ENCODE measurements around the gene KIF6.
"Not testable (repeated sequence)": the region's sequence is repeated elsewhere in the genome, so short reads cannot be mapped to it uniquely, and the experiment has no call there.

KIF6 gene

DNA sequence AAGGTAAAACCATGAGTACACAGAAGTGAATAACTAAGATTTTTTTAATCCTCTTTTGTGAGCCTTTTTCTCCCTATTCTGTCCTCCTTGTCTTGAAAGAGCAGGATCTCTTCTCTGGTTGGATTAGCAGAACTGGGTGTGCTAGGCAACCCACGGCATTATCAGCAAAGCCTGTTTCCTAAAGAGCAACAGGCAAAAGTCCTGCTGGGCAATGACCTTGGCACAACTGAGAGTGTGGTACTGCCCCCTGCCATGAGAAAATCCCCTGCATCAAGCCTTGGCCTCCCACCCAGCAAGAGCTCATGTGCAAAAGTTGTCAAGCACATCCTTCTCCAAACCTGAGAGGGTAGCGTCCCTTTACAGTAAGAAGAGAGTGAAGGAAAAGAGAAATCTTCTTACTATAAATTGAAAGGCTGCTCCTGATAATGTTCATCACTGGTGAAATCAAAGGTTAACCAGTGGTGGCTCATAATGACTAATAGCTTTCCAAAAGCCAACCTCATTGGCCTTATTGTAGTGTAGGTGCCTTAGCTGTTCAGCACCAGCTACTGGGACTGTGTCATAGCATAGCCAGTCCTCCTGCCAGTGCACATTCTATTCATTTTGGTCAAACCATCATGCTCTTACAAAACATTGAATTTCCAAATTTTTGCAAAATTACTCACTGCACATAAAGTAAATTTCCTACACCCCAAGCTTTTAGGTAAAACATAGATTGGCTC, 17.1 kb downstream of the KIF6 start:
- no peak for DNase-seq (ENCODE audit: low spot score)

DNA sequence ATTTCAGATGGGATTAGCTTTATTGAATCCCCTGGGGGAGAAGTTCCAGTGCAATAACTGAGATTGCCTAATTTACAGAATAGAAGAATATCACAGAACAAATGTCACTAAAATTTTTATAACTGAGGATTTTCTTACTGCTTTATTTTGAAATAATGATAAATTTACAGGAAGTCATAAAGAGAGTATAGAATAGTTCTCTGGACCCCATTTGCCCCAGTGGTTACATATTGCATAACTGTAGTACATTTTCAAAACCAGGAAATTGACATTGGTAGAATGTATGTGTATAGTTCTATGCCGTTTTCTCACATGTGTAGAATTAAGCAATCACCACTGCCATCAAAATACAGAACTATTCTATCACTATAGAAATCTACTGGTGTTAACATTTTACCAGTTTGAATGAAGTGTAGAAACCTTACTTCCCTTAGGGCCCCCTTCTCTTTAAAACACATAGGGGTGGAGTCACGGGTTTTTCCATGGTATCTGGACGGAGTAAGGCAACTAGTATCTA, 18.3 kb downstream of the KIF6 start:
- DNase-seq (ENCODE audit: low spot score): no peak

DNA sequence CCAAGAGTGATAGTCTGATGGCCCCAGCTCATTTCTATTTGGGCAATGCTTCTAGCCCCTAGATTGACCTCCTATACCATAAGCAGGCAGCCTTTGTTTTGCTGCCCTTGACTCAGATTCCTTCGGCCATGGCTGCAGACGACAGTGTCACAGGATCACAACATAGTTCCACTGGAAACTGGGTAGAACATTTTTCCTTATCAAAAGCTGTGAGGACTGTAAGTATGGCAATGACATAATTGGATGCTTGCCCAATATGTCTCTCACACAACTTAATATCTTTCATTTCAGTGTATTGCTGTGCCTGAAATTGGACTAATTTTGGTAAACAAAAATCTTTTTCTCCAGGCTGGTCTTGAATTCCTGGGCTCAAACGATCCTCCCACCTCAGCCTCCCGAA, 22.9 kb downstream of the KIF6 start:
- no peak for DNase-seq (ENCODE audit: low spot score)

DNA sequence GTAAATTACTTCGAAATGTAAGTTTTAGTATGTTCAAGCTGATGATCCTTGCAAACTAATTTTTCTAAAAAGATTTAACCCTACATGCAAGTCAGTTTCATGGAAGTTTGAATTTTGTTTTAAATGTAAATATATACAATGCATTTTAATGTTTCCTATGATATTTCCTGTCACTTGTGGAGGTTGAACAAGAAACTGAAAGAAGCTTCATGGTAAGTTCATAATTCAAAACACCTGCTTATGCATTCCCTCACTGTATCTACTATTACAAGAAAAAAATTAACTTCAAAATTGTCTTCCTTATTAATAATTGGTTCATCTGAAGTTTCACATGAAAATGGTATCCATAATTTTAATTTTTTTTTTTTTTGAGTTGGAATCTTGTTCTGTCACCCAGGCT, 24.8 kb downstream of the KIF6 start:
- DNase-seq (ENCODE audit: low spot score): no peak

DNA sequence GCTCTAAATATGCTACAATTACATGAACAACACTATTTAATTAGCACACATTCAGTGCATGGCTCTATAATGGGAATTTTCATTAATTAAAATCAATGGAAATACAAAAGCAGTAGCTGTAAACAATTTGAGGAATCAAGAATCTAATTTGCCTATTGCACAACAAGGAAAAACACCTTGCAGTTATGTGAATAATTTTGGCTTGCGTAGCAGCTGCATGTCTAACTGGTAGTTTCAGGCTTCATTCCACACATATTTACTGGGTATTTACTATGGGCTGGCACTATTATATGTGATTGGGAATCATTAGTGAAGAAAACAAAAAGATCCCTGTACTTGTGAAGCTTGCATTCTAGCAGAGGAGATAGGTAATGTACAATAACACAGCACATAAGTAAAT, 26.4 kb downstream of the KIF6 start:
- no peak for DNase-seq (ENCODE audit: low spot score)

DNA sequence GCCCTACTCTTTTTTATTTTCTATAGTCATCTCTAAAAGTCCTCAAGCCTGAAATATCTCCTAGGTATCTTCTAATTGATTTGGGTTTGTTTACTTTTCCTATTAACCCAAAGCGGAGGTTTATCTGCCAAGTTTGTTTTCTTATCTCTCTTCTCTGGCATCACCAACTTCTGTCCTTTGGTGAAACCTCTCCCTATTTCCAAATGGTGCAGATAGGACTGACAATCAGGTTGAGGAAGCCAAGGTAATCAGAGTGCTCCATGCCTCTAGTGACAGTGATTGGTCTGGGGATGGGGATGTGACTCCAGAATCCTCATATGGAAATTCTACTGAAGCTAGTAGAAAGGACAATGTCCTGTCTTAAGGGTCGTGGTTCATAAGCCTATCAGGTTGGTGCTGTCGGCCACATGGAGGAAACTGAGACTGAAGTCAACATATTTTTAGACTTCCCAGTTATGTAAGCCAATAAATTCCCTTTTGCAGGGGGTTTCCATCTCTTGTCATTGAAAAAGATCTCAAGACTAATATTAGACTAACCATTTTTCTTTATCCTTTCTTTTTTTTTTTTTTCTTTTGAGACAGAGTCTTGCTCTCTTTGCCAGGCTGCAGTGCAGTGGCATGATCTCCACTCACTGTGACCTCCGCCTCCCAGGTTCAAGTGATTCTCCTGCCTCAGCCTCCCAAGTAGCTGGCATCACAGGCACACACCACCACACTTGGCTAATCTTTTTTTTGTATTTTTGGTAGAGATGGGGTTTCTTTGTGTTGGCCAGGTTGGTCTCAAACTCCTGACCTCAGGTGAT, 28.0 kb downstream of the KIF6 start:
- no peak for DNase-seq (ENCODE audit: low spot score)

DNA sequence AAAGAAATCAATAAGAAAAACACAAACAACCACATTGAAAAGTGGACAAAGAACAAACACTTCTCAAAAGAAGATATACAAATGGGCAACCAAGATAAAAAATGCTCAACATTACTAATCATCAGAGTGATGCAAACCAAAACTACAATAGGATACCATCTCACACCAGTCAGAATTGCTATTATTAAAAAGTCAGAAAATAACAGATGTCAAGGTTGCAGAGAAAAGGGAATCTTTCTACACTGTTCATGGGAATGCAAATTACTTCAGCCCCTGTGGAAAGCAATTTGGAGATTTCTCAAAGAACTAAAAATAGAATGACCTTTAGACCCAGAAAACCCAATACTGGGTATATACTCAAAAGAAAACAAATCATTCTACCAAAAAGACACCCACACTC, 29.8 kb downstream of the KIF6 start:
- DNase-seq (ENCODE audit: low spot score): no peak

DNA sequence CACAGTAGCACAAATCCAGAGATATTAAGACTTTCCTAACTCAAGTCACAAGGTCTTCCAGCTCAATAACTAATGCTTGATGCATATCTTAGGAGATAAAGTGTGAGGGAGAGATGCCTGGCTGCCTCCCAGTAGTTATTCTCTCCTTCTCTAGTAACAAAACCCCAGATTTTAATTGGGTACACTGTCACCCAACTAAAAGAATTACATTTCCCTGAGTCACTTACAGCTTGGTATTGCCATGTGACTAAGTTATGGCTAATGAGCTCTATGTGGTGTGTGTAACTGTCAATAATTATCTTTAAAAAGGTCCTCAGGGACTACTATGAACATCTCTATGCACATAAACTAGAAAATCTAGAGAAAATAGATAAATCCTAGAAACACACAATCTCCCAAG, 32.0 kb downstream of the KIF6 start:
- no peak for DNase-seq (ENCODE audit: low spot score)

DNA sequence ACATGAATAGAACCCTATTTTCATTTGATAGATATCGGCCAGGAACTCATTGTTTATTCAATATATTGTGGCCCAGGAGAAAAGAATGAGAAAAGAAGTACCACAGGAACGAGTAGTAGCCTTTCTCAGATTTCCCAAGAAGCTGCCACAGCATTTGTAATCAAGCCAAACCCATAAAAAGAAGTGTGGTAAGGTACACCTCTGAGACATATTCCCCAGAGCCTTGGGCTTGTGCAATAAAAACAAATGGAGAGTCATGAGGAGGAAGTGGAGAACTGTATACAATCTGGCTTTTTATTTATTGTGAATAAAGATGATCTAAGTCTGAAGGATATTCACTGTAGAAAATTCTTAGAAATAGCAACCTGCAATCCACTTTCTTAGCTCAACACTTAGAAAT, 36.7 kb downstream of the KIF6 start:
- no peak for DNase-seq (ENCODE audit: low spot score)

DNA sequence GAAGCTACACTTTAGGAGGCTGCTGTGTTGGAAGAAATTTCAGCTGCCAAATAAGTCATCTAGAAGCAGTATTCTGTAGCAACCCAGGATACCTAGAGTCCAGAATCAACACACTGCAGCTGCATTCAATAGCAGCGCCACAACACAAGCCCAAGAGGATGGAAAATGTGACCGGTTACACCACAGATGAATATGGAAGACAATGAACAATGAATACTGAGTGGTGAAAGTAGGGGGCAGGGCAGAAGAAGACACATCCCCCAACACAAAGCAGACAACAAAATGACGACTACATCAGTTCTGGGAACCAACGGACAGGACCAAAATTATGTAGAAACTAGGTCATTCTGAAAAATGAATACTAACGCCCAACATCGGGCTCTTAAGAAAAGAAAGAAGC, 38.2 kb downstream of the KIF6 start:
- DNase-seq (ENCODE audit: low spot score): no peak

DNA sequence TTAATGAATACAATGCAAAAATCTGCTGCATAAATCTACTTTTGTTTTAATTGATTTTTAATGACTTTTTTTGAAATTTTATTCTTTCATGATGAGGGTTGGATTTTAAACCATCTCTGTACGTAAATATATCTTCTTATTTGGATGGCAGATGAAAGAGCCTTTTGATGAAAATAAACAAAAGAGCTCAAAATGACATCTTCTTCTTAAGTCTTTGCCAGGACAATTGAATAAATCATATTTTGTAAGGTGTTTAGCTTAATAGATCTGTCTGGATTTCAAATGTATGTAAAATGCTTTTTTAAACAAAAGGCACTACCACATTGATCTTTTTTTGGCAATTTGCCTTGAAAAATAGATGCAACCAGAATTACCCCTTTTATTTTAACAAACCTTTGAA, 39.3 kb downstream of the KIF6 start:
- no peak for DNase-seq (ENCODE audit: low spot score)

DNA sequence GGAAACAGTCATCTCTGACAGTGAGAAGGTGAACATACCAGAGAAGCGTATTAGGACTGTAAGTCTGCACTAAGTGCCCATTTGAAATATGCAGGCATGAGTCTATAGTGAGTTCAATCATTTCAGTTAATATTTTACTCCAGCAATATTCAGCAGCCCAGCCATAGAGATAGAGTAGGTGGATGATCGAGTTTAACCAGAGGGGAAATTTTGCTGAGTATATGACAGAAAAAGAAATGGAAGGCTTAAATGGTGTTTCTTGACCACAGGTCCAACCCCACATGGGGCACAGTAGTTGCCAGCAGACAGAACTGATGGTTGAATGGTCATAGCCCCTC, 39.8 kb downstream of the KIF6 start:
- DNase-seq (ENCODE audit: low spot score): no peak

DNA sequence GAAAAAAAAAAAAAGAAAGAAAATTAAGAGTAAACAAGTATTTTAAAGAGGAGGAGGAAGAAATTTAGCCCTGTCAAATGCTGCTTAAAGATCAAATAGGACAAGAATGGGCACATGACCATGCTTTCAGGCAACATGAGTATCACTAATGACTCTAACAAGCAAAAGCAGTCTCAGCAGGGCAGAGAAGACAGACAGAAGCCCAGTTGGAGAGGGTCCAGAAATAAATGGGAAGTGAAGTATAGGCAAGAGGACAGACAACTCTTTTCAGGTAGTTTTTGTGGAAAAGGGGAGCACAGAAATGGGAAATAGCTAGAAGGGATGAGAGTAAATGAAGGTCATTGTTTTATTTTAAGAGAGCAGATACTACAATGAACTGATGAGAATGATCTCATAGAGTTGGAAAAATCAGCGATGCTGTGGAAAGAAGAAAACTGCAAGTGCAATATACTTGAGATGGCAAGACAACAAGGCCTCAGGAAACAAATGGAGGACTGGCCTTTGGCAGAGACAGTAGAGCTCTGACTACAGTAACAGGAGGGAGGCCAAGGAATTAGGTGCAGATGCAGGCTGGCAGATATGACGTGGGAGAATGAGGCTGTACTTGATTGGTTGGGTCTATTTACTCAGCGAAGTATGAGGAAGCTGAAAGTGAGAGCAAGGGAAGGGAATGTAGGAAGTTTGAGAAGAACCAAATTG, 40.3 kb downstream of the KIF6 start:
- no peak for DNase-seq (ENCODE audit: low spot score)

DNA sequence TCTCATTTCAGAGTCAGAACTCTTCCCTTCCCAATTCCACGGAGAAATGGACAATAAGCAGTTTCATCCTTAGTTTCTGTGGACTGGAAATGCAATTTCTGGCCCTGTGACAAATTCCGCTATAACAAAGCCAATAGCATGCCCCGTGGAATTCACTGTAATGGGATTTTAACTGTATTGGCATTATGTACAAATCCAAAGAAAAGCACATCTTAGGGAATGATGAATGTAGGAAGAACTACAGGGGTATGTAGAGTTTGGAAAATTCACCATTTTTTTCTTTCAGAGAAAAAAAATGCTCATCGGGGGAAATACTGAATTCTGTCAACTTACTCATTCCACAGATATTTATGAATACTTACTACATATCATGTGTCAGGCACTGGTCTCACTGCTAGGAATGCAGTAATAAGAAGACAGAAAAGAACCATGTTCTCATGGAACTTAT, 43.5 kb downstream of the KIF6 start:
- no peak for DNase-seq (ENCODE audit: low spot score)

DNA sequence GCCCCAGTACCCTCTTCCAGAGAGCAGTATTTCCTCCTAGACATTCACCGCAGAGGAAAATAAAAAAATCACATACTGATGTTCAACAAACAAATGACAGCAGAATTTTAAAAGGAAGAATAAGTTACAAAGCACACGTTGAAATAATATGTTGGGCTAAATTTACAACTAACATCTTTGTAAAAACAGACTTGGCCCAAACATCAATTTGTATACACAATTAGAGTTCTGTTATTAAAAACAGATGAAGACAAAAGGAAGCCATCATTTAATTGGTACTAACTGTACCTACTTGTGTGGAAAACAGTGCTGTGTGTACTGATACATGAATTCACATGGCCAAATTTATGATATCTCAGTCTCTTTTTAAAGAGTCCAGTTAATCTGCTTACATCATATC, 46.3 kb downstream of the KIF6 start:
- DNase-seq (ENCODE audit: low spot score): no peak

DNA sequence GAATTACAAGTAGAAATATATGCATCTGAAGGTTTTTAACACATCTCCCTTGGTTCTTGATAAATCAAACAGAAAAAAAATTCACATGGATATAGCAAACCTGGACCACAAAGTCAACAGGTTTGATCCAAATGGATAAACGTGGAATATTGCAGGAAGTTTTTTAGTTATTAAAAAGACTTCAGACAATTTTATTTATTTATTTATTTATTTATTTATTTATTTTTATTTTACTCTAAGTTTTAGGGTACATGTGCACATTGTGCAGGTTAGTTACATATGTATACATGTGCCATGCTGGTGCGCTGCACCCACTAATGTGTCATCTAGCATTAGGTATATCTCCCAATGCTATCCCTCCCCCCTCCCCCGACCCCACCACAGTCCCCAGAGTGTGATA, 47.9 kb downstream of the KIF6 start:
- DNase-seq (ENCODE audit: low spot score): not testable (repeated sequence)

DNA sequence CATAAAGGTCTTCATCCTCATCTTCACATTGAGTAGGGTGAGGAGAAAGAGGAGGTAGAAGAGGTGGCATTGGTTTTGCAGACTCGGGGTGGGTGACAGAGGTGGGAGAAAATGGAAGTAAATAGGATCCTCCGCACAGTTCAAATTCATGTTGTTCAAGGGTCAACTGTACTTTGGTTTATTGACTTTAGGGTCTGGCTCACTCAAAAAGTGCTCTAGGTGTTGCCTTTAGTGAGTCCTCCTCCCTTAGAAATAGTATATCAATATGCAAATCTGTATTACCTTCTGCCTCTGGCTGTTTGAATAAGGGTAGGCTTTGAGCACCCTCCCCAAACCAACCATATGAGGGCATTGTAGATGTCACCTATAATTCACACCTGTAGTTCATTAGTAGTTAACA, 54.7 kb downstream of the KIF6 start:
- DNase-seq (ENCODE audit: low spot score): no peak

DNA sequence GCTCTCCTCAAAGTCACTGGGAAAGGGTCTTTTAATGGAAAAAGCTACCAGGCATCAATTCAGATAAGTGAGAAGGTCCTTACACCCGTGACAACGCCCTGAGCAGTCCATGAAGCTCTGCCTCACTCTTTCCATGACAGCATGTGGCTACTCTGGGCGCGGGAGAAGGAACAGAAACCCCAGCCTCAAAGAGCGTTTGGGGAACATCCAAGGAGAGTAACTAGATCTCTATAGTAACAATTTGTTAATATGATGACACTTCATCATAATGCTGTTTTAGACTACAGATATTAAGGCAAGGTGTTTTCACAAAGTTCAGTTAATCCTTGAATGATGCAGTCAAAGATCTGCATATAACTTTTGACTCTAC, 55.2 kb downstream of the KIF6 start:
- no peak for DNase-seq (ENCODE audit: low spot score)

DNA sequence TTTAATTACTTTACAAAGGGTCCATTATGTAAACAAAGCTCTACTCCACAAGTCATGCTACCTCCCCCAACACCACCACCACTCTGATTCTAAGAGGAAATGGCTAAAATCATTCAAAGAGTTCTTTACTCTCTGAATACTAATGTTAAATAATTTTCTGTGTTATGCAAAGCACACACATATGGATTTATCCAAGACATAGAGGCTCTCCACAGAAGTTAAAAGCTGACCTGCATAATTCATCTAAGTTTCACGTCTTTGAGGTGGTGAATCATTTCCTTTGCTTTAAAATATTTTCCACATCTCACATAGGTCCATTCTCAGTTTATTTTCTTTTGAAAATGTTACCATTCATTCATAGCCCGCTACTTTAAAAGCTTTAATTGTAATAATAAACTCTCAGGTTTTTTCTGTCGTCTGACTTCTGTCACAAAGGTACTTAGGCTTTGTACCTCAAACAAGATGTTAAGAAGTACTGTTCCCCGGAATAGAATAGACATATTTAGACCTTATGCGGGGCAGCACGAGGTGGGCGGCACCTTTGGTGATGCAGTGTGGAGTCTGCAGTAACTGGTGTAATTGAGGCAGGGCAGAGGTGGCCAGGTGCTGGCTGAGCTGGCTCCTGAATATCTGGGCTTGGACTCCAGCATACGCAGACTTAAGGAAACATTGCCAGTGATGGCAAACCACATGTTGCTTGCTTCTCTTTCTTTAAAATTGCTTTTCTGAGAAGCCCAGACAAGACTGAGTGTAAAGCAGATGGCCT, 55.8 kb downstream of the KIF6 start:
- DNase-seq (ENCODE audit: low spot score): no peak

DNA sequence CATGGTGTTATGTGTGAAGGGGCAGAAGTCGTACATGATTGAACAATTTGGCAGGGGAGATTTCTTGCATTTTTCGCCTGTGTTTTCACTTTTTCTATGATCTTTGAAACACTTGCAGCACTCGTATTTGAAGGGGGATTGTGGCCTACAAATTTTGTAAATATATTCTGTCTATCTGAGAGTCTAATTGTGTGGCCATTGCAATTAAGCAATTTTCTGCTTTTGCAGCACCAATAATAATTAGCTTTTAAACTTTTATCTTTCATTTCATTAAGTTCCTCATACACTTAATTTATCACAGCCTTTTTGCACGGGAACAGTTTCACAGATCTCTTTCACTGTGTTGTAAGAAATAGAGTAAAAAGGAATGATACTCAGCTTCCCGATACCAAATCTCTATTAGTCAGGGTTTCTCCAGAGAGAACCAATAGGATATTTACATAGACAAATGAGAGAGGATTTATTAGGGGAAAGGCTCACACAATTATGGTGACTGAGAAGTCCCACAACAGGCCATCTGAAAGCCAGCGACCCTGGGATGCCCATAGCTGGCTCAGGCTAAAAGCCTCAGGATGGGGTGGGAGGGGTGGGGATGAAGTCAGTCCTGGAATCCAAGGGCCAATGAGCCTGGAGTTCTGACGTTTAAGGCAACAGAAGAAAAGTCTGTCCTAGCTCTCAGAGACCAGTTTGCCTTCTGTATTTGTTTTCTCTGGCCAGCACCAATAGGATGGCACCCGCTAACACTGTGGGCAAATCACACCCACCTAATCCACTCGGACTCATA, 58.3 kb downstream of the KIF6 start:
- no peak for DNase-seq (ENCODE audit: low spot score)

DNA sequence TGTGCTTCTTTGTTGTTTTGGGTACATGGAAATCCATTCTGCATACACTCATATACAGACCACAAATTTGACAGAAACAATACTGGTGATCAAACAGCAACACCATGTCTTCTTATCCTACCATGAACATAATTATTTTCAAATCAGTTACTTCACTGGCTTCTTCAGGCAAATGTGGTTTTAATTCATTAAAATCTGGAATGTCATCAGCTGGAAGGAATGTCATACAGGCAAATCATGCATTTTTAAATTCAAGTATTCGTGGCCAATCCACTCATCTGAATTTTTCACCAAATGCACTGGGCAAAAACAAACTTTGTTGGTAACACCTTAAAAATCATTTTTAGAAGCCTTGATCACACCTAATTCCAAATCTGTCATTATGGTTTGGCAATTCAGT, 59.3 kb downstream of the KIF6 start:
- DNase-seq (ENCODE audit: low spot score): no peak

DNA sequence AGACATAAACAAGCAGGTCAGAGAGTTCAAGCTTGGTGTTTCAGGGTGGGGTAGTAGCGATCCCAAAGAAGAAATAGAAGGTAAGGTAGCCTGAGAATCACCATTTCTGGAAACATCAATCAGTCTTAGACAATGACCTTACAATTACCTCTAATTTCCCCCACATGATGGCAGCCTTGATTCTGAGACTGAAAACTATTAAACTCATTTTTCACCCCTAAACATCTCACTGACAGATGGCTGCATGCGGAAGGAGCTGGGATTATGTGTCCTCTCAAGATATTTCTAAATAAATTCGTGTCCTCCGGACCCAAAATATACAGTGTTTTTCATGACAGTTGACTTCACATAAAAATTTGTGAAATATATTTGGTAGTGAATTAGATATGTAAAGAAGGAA, 61.0 kb downstream of the KIF6 start:
- no peak for DNase-seq (ENCODE audit: low spot score)

Data from kidney capillary endothelial cell (primary cell).